ENCODE data around the gene SSUH2. TPM values are rescaled to one million over a fixed set of nuclear protein-coding genes. Genes with fewer than 3 reads are reported as not detected.

Gene SSUH2
- total and polyA plus RNA-seq, 2 experiments from 2014 or later: 0.73 to 2.3 TPM

DNA sequence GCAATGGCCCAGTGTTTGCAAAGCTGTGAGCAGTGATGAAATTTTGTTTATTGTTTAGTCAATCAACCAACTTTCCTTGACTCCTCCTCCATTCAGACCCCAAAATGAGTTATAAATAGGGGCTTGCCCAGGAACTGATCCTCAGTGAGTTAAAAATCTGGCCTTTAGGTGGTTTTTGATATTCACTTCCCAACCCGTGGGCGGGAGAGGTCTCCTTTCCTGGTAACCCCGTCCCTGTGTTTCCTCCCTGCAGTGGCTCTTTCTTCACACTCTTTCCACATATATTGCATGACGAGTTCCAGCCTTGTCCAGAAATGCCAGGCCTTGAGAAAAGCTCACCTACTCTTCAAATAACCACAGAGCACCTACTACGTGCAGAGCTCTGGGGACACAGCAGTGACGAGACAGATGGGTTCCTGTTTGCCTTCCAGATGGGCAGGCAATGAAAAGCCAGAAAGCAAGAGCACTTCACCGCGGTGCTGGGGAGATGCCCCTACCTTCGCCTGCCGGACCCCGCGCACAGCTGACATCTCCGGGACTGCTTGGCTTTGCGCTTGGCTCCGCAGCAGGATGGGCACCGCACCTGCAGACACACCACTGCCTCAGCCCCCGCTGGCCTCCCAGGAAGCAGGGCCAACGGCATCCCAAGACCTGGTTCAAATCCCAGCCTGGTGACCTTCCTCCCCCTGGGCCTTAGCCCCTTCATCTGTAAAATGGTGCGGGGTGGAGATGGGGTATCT lies 17.2 kb downstream of the SSUH2 start (continued):
- TF ChIP-seq, protein P1, sequence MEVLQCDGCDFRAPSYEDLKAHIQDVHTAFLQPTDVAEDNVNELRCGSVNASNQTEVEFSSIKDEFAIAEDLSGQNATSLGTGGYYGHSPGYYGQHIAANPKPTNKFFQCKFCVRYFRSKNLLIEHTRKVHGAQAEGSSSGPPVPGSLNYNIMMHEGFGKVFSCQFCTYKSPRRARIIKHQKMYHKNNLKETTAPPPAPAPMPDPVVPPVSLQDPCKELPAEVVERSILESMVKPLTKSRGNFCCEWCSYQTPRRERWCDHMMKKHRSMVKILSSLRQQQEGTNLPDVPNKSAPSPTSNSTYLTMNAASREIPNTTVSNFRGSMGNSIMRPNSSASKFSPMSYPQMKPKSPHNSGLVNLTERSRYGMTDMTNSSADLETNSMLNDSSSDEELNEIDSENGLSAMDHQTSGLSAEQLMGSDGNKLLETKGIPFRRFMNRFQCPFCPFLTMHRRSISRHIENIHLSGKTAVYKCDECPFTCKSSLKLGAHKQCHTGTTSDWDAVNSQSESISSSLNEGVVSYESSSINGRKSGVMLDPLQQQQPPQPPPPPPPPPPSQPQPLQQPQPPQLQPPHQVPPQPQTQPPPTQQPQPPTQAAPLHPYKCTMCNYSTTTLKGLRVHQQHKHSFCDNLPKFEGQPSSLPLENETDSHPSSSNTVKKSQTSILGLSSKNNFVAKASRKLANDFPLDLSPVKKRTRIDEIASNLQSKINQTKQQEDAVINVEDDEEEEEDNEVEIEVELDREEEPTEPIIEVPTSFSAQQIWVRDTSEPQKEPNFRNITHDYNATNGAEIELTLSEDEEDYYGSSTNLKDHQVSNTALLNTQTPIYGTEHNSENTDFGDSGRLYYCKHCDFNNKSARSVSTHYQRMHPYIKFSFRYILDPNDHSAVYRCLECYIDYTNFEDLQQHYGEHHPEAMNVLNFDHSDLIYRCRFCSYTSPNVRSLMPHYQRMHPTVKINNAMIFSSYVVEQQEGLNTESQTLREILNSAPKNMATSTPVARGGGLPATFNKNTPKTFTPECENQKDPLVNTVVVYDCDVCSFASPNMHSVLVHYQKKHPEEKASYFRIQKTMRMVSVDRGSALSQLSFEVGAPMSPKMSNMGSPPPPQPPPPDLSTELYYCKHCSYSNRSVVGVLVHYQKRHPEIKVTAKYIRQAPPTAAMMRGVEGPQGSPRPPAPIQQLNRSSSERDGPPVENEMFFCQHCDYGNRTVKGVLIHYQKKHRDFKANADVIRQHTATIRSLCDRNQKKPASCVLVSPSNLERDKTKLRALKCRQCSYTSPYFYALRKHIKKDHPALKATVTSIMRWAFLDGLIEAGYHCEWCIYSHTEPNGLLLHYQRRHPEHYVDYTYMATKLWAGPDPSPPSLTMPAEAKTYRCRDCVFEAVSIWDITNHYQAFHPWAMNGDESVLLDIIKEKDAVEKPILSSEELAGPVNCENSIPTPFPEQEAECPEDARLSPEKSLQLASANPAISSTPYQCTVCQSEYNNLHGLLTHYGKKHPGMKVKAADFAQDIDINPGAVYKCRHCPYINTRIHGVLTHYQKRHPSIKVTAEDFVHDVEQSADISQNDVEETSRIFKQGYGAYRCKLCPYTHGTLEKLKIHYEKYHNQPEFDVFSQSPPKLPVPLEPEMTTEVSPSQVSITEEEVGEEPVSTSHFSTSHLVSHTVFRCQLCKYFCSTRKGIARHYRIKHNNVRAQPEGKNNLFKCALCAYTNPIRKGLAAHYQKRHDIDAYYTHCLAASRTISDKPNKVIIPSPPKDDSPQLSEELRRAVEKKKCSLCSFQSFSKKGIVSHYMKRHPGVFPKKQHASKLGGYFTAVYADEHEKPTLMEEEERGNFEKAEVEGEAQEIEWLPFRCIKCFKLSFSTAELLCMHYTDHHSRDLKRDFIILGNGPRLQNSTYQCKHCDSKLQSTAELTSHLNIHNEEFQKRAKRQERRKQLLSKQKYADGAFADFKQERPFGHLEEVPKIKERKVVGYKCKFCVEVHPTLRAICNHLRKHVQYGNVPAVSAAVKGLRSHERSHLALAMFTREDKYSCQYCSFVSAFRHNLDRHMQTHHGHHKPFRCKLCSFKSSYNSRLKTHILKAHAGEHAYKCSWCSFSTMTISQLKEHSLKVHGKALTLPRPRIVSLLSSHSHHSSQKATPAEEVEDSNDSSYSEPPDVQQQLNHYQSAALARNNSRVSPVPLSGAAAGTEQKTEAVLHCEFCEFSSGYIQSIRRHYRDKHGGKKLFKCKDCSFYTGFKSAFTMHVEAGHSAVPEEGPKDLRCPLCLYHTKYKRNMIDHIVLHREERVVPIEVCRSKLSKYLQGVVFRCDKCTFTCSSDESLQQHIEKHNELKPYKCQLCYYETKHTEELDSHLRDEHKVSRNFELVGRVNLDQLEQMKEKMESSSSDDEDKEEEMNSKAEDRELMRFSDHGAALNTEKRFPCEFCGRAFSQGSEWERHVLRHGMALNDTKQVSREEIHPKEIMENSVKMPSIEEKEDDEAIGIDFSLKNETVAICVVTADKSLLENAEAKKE (CRISPR knock-in tag; IDR thresholded peaks at IDR 0.05): no peak
- TF ChIP-seq EZH2phosphoT487 (IDR thresholded peaks at IDR 0.05; ENCODE audit: unreplicated experiment): no peak

DNA sequence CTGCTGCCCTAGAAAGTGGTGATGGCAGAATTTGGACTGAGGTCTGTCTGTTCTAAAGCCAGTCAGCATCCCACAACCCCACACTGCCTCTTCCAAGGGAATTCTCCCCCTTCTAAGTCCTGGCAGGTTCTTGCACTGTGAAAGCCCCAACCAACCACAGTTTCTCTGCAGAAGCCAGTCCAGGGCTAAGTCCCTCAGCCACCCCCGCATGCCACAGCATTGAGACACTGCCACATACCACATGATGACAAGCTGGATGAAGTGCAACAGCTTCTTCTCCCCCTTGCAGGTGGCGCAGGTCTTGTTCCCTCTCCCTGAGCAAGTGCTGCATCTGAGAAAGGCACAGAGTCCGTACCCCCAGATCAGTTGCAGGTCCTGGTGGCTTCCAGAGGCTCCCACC lies 18.6 kb downstream of the SSUH2 start:
- no peak for ATAC-seq
- TF ChIP-seq ZNF331 (CRISPR knock-in tag; IDR thresholded peaks at IDR 0.05; ENCODE audit: low read depth) (no peak), EZH2phosphoT487 (IDR thresholded peaks at IDR 0.05; ENCODE audit: unreplicated experiment) (no peak), ZNF114 (CRISPR knock-in tag; IDR thresholded peaks at IDR 0.05) (no peak), STAT1 (IDR thresholded peaks at IDR 0.05; ENCODE audit: unreplicated experiment) (no peak), NANOG (IDR thresholded peaks at IDR 0.05; ENCODE audit: borderline replicate concordance) (no peak), EZH2 (IDR thresholded peaks at IDR 0.05; ENCODE audit: low read depth, unreplicated experiment) (no peak), POLR2AphosphoS5 (IDR thresholded peaks at IDR 0.05; ENCODE audit: low read depth) (no peak), CREB1 (CRISPR knock-in tag; IDR thresholded peaks at IDR 0.05; ENCODE audit: low read depth) (no peak)
- TF ChIP-seq, protein P2, sequence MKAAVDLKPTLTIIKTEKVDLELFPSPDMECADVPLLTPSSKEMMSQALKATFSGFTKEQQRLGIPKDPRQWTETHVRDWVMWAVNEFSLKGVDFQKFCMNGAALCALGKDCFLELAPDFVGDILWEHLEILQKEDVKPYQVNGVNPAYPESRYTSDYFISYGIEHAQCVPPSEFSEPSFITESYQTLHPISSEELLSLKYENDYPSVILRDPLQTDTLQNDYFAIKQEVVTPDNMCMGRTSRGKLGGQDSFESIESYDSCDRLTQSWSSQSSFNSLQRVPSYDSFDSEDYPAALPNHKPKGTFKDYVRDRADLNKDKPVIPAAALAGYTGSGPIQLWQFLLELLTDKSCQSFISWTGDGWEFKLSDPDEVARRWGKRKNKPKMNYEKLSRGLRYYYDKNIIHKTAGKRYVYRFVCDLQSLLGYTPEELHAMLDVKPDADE (IDR thresholded peaks at IDR 0.05): no peak
- TF ChIP-seq, protein P3, sequence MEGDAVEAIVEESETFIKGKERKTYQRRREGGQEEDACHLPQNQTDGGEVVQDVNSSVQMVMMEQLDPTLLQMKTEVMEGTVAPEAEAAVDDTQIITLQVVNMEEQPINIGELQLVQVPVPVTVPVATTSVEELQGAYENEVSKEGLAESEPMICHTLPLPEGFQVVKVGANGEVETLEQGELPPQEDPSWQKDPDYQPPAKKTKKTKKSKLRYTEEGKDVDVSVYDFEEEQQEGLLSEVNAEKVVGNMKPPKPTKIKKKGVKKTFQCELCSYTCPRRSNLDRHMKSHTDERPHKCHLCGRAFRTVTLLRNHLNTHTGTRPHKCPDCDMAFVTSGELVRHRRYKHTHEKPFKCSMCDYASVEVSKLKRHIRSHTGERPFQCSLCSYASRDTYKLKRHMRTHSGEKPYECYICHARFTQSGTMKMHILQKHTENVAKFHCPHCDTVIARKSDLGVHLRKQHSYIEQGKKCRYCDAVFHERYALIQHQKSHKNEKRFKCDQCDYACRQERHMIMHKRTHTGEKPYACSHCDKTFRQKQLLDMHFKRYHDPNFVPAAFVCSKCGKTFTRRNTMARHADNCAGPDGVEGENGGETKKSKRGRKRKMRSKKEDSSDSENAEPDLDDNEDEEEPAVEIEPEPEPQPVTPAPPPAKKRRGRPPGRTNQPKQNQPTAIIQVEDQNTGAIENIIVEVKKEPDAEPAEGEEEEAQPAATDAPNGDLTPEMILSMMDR (conservative IDR thresholded peaks at IDR 0.05; ENCODE audit: low read depth in 2 of 2): no peak
- TF ChIP-seq, protein P4, sequence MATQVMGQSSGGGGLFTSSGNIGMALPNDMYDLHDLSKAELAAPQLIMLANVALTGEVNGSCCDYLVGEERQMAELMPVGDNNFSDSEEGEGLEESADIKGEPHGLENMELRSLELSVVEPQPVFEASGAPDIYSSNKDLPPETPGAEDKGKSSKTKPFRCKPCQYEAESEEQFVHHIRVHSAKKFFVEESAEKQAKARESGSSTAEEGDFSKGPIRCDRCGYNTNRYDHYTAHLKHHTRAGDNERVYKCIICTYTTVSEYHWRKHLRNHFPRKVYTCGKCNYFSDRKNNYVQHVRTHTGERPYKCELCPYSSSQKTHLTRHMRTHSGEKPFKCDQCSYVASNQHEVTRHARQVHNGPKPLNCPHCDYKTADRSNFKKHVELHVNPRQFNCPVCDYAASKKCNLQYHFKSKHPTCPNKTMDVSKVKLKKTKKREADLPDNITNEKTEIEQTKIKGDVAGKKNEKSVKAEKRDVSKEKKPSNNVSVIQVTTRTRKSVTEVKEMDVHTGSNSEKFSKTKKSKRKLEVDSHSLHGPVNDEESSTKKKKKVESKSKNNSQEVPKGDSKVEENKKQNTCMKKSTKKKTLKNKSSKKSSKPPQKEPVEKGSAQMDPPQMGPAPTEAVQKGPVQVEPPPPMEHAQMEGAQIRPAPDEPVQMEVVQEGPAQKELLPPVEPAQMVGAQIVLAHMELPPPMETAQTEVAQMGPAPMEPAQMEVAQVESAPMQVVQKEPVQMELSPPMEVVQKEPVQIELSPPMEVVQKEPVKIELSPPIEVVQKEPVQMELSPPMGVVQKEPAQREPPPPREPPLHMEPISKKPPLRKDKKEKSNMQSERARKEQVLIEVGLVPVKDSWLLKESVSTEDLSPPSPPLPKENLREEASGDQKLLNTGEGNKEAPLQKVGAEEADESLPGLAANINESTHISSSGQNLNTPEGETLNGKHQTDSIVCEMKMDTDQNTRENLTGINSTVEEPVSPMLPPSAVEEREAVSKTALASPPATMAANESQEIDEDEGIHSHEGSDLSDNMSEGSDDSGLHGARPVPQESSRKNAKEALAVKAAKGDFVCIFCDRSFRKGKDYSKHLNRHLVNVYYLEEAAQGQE (IDR thresholded peaks at IDR 0.05; ENCODE audit: unreplicated experiment): no peak

More for the DNA sequence above, 18.6 kb downstream of the SSUH2 start:
- no peaks in the 10 kb centered on the region for H3K36me3 ChIP-seq (ENCODE audit: insufficient read depth)
- Mint-ChIP-seq H3K4me3 (no peak overlapping the region), H3K36me3 (ENCODE audit: low read depth) (no peaks in the 10 kb centered on the region), H3K4me1 (peaks cover 12% of the 10 kb centered on the region; the same call in 2 of the 3 replicates), H3K27ac (no peak overlapping the region), H3K9me3 (no peaks in the 10 kb centered on the region; the same call in 2 of the 3 replicates), H3K27me3 (ENCODE audit: insufficient read depth, low read depth, poor library complexity) (peaks cover 9% of the 10 kb centered on the region)
- H3K79me2 ChIP-seq (replicated peaks; ENCODE audit: insufficient read depth): no peaks in the 10 kb centered on the region
- no peak overlapping the region for H2AFZ ChIP-seq
- no peak overlapping the region for H3K4me3 ChIP-seq
- H3K4me1 ChIP-seq (ENCODE audit: insufficient read depth): no peaks in the 10 kb centered on the region
- H4K20me1 ChIP-seq (replicated peaks; ENCODE audit: insufficient read depth): no peaks in the 10 kb centered on the region
- H3K9me2 ChIP-seq (ENCODE audit: insufficient read depth): no peaks in the 10 kb centered on the region
- H3K4me2 ChIP-seq: no peak overlapping the region
- no peaks in the 10 kb centered on the region for H3F3A ChIP-seq (replicated peaks; ENCODE audit: low read depth)
- DNase-seq (ENCODE audit: low spot score): no peak
- H3K27me3 ChIP-seq (ENCODE audit: insufficient read depth): no peaks in the 10 kb centered on the region
- no peak overlapping the region for H3K27ac ChIP-seq (ENCODE audit: low read depth)
